Endodermal cell (in vitro differentiated cells): Measurements from ENCODE around the gene GPRC5B. TPM values are rescaled to one million over a fixed set of nuclear protein-coding genes. Genes with fewer than 3 reads are reported as not detected.

Experiments
- DNase-seq: peaks from one replicate; pipeline ENCODE4 v3.0.0-alpha.2; 2017
- H3K27ac ChIP-seq: 2 replicates; pipeline ENCODE4 v1.5.1; 2013; ENCODE audit warnings: mild to moderate bottlenecking, low read depth, low read length, moderate library complexity
- H3K27me3 ChIP-seq: 2 replicates; pipeline ENCODE4 v1.6.1; 2013; ENCODE audit warnings: mild to moderate bottlenecking, low read length, moderate library complexity; ENCODE audit not compliant: insufficient read depth, control insufficient read depth, poor library complexity, severe bottlenecking
- H3K36me3 ChIP-seq: 2 replicates; pipeline ENCODE4 v1.7.0; 2013; ENCODE audit warnings: mild to moderate bottlenecking, low read length, moderate library complexity; ENCODE audit not compliant: control insufficient read depth, insufficient read depth
- H3K4me1 ChIP-seq: one replicate; pipeline ENCODE4 v1.7.0; 2013; ENCODE audit warnings: low read length; ENCODE audit not compliant: control insufficient read depth, insufficient read depth
- H3K4me3 ChIP-seq: 2 replicates; pipeline ENCODE4 v1.5.1; 2013; ENCODE audit warnings: mild to moderate bottlenecking, low read length, moderate library complexity
- H3K9ac ChIP-seq: 2 replicates; pipeline ENCODE4 v1.6.1; 2013; ENCODE audit warnings: mild to moderate bottlenecking, low read length, moderate library complexity; ENCODE audit not compliant: poor library complexity, severe bottlenecking; ENCODE audit errors: extremely low read depth
- H3K9me3 ChIP-seq: 2 replicates; pipeline ENCODE4 v1.6.1; 2013; ENCODE audit warnings: mild to moderate bottlenecking, low read length, moderate library complexity; ENCODE audit not compliant: control insufficient read depth
- H3K27ac Mint-ChIP-seq: 2 replicates; pipeline ENCODE4 v1.8.0; 2020; ENCODE audit warnings: mixed read lengths
- H3K27me3 Mint-ChIP-seq: 2 replicates; pipeline ENCODE4 v1.8.0; 2021; ENCODE audit warnings: mild to moderate bottlenecking, mixed read lengths; ENCODE audit not compliant: insufficient read depth
- H3K36me3 Mint-ChIP-seq: 2 replicates; pipeline ENCODE4 v1.8.0; 2020; ENCODE audit warnings: low read depth, mixed read lengths
- H3K4me1 Mint-ChIP-seq: 2 replicates; pipeline ENCODE4 v1.8.0; 2020; ENCODE audit warnings: mixed read lengths
- H3K4me3 Mint-ChIP-seq: 2 replicates; pipeline ENCODE4 v1.8.0; 2020; ENCODE audit warnings: mild to moderate bottlenecking, moderate library complexity, mixed read lengths
- H3K9me3 Mint-ChIP-seq: 2 replicates; pipeline ENCODE4 v1.8.0; 2020; ENCODE audit warnings: mild to moderate bottlenecking, mixed read lengths
- CTCF ChIP-seq: fragments of 200-600 bp; sonication (generic); conservative IDR thresholded peaks from 2 replicates; pipeline ENCODE4 v1.5.0; 2021; ENCODE audit warnings: antibody characterized with exemption, mild to moderate bottlenecking
- WGBS, 2 experiments: methylation state at CpG; one replicate each; pipeline versions ENCODE4 v1.1.5 to v1.1.7; 2013; ENCODE audit warnings: missing lambda C conversion rate in 2 of 2, mixed read lengths in 1 of 2; ENCODE audit not compliant: insufficient coverage in 1 of 2, insufficient read length in 1 of 2; 5-methylcytosine and 5-hydroxymethylcytosine counted together
- total RNA-seq, 2 donors: library from RNA; stranded (reverse); fragmentation: NEBNext Ultra II Directional in 1 of 2; extraction: Animal tissue kit (Norgen Biotek cat#: 25700) in 1 of 2; gene quantifications; 2 replicates in 1 of 2; 3 replicates in 1 of 2; pipeline ENCODE4 v1.2.1, GENCODE V29; 2021

The GPRC5B gene
- total RNA-seq, 2 donors from 2014 or later = 39.5 to 49.1 TPM

GRCh38 chr16:19810817-19811731, 73.6 kb downstream of the GPRC5B start:
- Histone ChIP-seq H3K4me1 (no peaks in the 10 kb centered on the region), H3K27me3 (no peaks in the 10 kb centered on the region), H3K27ac (no peak overlapping the region), H3K9ac (no peak overlapping the region), H3K4me3 (no peak overlapping the region), H3K36me3 (no peaks in the 10 kb centered on the region), H3K9me3 (peaks cover 18% of the 10 kb centered on the region)
- H3K4me3 Mint-ChIP-seq = no peak overlapping the region
- 90 to 93% methylated on average over 13 of the region's 13 CpGs for WGBS, 2 experiments
- no peaks in the 10 kb centered on the region for H3K27me3 Mint-ChIP-seq
- peaks cover 10% of the 10 kb centered on the region for H3K4me1 Mint-ChIP-seq
- peaks cover 17% of the 10 kb centered on the region for H3K36me3 Mint-ChIP-seq
- H3K9me3 Mint-ChIP-seq = peaks cover 30% of the 10 kb centered on the region
- DNase-seq = no peak
- no peak overlapping the region for H3K27ac Mint-ChIP-seq
- TF ChIP-seq CTCF = no peak

- Histone ChIP-seq H3K36me3 (no peaks in the 10 kb centered on the region), H3K27ac (no peak overlapping the region), H3K9me3 (peaks cover 29% of the 10 kb centered on the region), H3K9ac (no peak overlapping the region), H3K4me3 (no peak overlapping the region), H3K4me1 (no peaks in the 10 kb centered on the region), H3K27me3 (no peaks in the 10 kb centered on the region)
- 97 to 98% methylated on average over 6 to 9 of the region's 9 CpGs for WGBS, 2 experiments
- H3K4me3 Mint-ChIP-seq = no peak overlapping the region
- H3K27ac Mint-ChIP-seq = no peak overlapping the region
- TF ChIP-seq CTCF = no peak
- H3K4me1 Mint-ChIP-seq = peaks cover 10% of the 10 kb centered on the region
- DNase-seq = no peak
- H3K36me3 Mint-ChIP-seq = peaks cover 29% of the 10 kb centered on the region
- H3K9me3 Mint-ChIP-seq = peaks cover 43% of the 10 kb centered on the region
- H3K27me3 Mint-ChIP-seq = peaks cover 1% of the 10 kb centered on the region
Observed at GRCh38 chr16:19809693-19810092, 75.0 kb downstream of the GPRC5B start.

- no peak overlapping the region for H3K27ac ChIP-seq
- 95 to 96% methylated on average over 4 of the region's 4 CpGs for WGBS, 2 experiments
- H3K4me1 Mint-ChIP-seq = peaks cover 13% of the 10 kb centered on the region
Observed at GRCh38 chr16:19809121-19809635, 75.5 kb downstream of the GPRC5B start.

More at GRCh38 chr16:19809121-19809635, 75.5 kb downstream of the GPRC5B start:
- H3K36me3 Mint-ChIP-seq = peaks cover 28% of the 10 kb centered on the region
- no peak overlapping the region for H3K9ac ChIP-seq
- no peak overlapping the region for H3K4me3 ChIP-seq
- H3K36me3 ChIP-seq = no peaks in the 10 kb centered on the region
- H3K4me1 ChIP-seq = no peaks in the 10 kb centered on the region
- no peak overlapping the region for H3K4me3 Mint-ChIP-seq
- TF ChIP-seq CTCF = no peak
- peaks cover 29% of the 10 kb centered on the region for H3K9me3 ChIP-seq
- peaks cover 1% of the 10 kb centered on the region for H3K27me3 Mint-ChIP-seq
- H3K9me3 Mint-ChIP-seq = peaks cover 41% of the 10 kb centered on the region
- H3K27ac Mint-ChIP-seq = no peak overlapping the region
- H3K27me3 ChIP-seq = no peaks in the 10 kb centered on the region
- DNase-seq = no peak
